K562 (cell line): ENCODE measurements around the gene PRKCB. TPM values are rescaled to one million over a fixed set of nuclear protein-coding genes. Genes with fewer than 3 reads are reported as not detected.

ENCODE experiments used
- BHLHE40 ChIP-seq: IDR thresholded peaks from 2 replicates; pipeline ENCODE4 v1.6.1; 2011; ENCODE audit warnings: low read length, improper control_type of control experiment
- EGR1 ChIP-seq: fragments of 450-650 bp; conservative IDR thresholded peaks from 2 replicates; pipeline ENCODE4 v1.6.1; 2017; ENCODE audit warnings: mild to moderate bottlenecking
- HMG20B ChIP-seq: fragments of 250-450 bp; sonication (Bioruptor Pico); IDR thresholded peaks from 2 replicates; pipeline ENCODE4 v1.5.0; 2021; ENCODE audit warnings: mild to moderate bottlenecking
- JUND ChIP-seq, 2 experiments: IDR thresholded peaks; 2 replicates in 1 of 2; 3 replicates in 1 of 2; pipeline ENCODE4 v1.6.1; 2011; ENCODE audit warnings: borderline replicate concordance in 2 of 2, low read depth in 2 of 2, low read length in 2 of 2, improper control_type of control experiment in 1 of 2, missing biosample characterization in 1 of 2, missing genetic modification characterization in 1 of 2, missing genetic modification reagents in 1 of 2
- LARP7 ChIP-seq: fragments of 450-650 bp; IDR thresholded peaks from 2 replicates; pipeline ENCODE4 v1.6.1; 2016
- MAFF ChIP-seq: IDR thresholded peaks from 2 replicates; pipeline ENCODE4 v1.6.1; 2012; ENCODE audit warnings: low read length, improper control_type of control experiment
- MTA2 ChIP-seq: fragments of 450-650 bp; IDR thresholded peaks from 2 replicates; pipeline ENCODE4 v1.6.1; 2016; ENCODE audit warnings: low read depth
- NEUROD1 ChIP-seq: fragments of 150-350 bp; IDR thresholded peaks from 2 replicates; pipeline ENCODE4 v1.6.1; 2014; ENCODE audit warnings: borderline replicate concordance, low read length, low read depth; ENCODE audit not compliant: partially characterized antibody
- POLR3G ChIP-seq: IDR thresholded peaks from 2 replicates; pipeline ENCODE4 v1.6.1; 2011; ENCODE audit not compliant: insufficient read length, insufficient replicate concordance; ENCODE audit errors: extremely low read depth
- STAG1 ChIP-seq: sonication (generic); formaldehyde crosslinking; IDR thresholded peaks from 2 replicates; pipeline ENCODE4 v1.5.0; 2020; ENCODE audit warnings: missing genetic modification reagents, borderline replicate concordance
- TBP ChIP-seq: optimal IDR thresholded peaks from 2 replicates; pipeline ENCODE3; 2011; ENCODE audit warnings: low read depth, low read length, improper control_type of control experiment
- ZNF184 ChIP-seq: sonication (generic); formaldehyde crosslinking; IDR thresholded peaks from 2 replicates; pipeline ENCODE4 v1.5.0; 2020; ENCODE audit warnings: missing genetic modification reagents
- ZNF717 ChIP-seq: fragments of 250-450 bp; sonication (Bioruptor Pico); IDR thresholded peaks from 2 replicates; pipeline ENCODE4 v1.5.0; 2021
- polyA plus RNA-seq, 8 experiments: library from polyadenylated mRNA; depleted of rRNA in 4 of 8; stranded (reverse) in 5 of 8; unstranded in 3 of 8; fragments of >200 nt; fragmentation: Nextera tagmentation in 2 of 8; fragmentation: Illumina TruSeq in 1 of 8; extraction: Ambion mirVana in 2 of 8; extraction: Trizol in 1 of 8; gene quantifications; 2 replicates each; pipeline versions ENCODE4 v1.2.1 to v1.2.3, GENCODE V29; 2011 to 2014; ENCODE audit warnings: inconsistent platforms in 1 of 8, missing spikeins in 1 of 8
- total RNA-seq, 7 experiments: library from RNA; depleted of rRNA in 6 of 7; stranded (reverse); fragments of >200 nt in 6 of 7; fragmentation: Illumina TruSeq in 2 of 7; extraction: Trizol in 2 of 7; gene quantifications; 2 replicates each; pipeline versions ENCODE4 v1.2.1 to v1.2.3, GENCODE V29; 2011 to 2021; ENCODE audit warnings: low replicate concordance in 1 of 7
- TF ChIP-seq, protein P1 (sequence below): fragments of 450-650 bp; IDR thresholded peaks from 2 replicates; pipeline ENCODE4 v1.6.1; 2016; ENCODE audit warnings: mild to moderate bottlenecking
- TF ChIP-seq, protein P2 (sequence below): fragments of 250-450 bp; sonication (Bioruptor Pico); IDR thresholded peaks from 2 replicates; pipeline ENCODE4 v1.5.1; 2021; ENCODE audit warnings: mild to moderate bottlenecking
- TF ChIP-seq, protein P3 (sequence below): fragments of 150-350 bp; conservative IDR thresholded peaks from 2 replicates; pipeline ENCODE4 v1.6.1; 2014; ENCODE audit warnings: low read length
- TF ChIP-seq, protein P4 (sequence below): fragments of 250-450 bp; sonication (Bioruptor Pico); IDR thresholded peaks from 2 replicates; pipeline ENCODE4 v1.8.0; 2022; ENCODE audit warnings: moderate library complexity, mild to moderate bottlenecking, inconsistent platforms
- TF ChIP-seq, protein P5 (sequence below): sonication (generic); formaldehyde crosslinking; IDR thresholded peaks from 2 replicates; pipeline ENCODE4 v1.8.0; 2022; ENCODE audit warnings: missing genetic modification reagents, mild to moderate bottlenecking, borderline replicate concordance

Gene PRKCB
- total and polyA plus RNA-seq, 9 of the 15 experiments (the other 6 are each of a cell fraction or from before 2014, with no cell fraction given): 49.9 to 276 (median 148) TPM

DNA sequence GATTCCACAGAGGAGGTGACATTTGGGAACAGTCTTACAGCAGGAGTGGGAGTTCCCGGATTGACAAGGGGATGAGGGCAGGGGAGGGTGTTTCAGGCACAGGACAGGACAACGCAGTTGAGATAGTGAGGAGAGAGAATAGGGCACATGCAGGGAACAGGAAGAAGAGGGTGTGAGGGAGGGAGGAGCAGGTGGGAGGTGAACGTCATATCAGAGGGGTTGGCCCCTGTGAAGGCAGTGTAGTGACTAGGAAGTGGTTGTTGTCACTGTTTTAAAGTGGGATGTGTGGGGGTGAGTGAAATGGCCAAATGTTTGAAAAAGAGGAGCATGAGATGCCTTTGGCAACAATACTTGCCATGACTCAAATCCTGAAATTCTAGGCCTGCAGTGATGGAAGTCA, 12.2 kb downstream of the PRKCB start (continued):
- TF ChIP-seq, protein P1, sequence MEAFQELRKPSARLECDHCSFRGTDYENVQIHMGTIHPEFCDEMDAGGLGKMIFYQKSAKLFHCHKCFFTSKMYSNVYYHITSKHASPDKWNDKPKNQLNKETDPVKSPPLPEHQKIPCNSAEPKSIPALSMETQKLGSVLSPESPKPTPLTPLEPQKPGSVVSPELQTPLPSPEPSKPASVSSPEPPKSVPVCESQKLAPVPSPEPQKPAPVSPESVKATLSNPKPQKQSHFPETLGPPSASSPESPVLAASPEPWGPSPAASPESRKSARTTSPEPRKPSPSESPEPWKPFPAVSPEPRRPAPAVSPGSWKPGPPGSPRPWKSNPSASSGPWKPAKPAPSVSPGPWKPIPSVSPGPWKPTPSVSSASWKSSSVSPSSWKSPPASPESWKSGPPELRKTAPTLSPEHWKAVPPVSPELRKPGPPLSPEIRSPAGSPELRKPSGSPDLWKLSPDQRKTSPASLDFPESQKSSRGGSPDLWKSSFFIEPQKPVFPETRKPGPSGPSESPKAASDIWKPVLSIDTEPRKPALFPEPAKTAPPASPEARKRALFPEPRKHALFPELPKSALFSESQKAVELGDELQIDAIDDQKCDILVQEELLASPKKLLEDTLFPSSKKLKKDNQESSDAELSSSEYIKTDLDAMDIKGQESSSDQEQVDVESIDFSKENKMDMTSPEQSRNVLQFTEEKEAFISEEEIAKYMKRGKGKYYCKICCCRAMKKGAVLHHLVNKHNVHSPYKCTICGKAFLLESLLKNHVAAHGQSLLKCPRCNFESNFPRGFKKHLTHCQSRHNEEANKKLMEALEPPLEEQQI: no peak
- TF ChIP-seq JUND (IDR thresholded peaks at IDR 0.05; ENCODE audit: borderline replicate concordance, low read depth, low read length): peak; percentile 26; the same call in 1 of the 2 replicates
- no peak for TF ChIP-seq JUND (tag; IDR thresholded peaks at IDR 0.05; ENCODE audit: borderline replicate concordance, low read depth, low read length)
- TF ChIP-seq, protein P2, sequence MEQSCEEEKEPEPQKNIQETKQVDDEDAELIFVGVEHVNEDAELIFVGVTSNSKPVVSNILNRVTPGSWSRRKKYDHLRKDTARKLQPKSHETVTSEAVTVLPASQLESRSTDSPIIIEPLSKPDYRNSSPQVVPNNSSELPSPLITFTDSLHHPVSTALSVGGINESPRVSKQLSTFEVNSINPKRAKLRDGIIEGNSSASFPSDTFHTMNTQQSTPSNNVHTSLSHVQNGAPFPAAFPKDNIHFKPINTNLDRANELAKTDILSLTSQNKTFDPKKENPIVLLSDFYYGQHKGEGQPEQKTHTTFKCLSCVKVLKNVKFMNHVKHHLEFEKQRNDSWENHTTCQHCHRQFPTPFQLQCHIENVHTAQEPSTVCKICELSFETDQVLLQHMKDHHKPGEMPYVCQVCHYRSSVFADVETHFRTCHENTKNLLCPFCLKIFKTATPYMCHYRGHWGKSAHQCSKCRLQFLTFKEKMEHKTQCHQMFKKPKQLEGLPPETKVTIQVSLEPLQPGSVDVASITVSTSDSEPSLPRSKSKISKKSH: no peak
- no peak for TF ChIP-seq POLR3G
- TF ChIP-seq BHLHE40: peak; percentile 37
- TF ChIP-seq STAG1: no peak
- no peak for TF ChIP-seq HMG20B (CRISPR knock-in tag)
- TF ChIP-seq ZNF184 (CRISPR knock-in tag): no peak
- TF ChIP-seq ZNF717 (CRISPR knock-in tag): no peak
- TF ChIP-seq NEUROD1: no peak
- TF ChIP-seq LARP7: peak; percentile 82; the same call in 1 of the 2 replicates
- no peak for TF ChIP-seq TBP
- TF ChIP-seq, protein P3, sequence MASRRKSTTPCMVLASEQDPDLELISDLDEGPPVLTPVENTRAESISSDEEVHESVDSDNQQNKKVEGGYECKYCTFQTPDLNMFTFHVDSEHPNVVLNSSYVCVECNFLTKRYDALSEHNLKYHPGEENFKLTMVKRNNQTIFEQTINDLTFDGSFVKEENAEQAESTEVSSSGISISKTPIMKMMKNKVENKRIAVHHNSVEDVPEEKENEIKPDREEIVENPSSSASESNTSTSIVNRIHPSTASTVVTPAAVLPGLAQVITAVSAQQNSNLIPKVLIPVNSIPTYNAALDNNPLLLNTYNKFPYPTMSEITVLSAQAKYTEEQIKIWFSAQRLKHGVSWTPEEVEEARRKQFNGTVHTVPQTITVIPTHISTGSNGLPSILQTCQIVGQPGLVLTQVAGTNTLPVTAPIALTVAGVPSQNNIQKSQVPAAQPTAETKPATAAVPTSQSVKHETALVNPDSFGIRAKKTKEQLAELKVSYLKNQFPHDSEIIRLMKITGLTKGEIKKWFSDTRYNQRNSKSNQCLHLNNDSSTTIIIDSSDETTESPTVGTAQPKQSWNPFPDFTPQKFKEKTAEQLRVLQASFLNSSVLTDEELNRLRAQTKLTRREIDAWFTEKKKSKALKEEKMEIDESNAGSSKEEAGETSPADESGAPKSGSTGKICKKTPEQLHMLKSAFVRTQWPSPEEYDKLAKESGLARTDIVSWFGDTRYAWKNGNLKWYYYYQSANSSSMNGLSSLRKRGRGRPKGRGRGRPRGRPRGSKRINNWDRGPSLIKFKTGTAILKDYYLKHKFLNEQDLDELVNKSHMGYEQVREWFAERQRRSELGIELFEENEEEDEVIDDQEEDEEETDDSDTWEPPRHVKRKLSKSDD: no peak
- TF ChIP-seq, protein P4, sequence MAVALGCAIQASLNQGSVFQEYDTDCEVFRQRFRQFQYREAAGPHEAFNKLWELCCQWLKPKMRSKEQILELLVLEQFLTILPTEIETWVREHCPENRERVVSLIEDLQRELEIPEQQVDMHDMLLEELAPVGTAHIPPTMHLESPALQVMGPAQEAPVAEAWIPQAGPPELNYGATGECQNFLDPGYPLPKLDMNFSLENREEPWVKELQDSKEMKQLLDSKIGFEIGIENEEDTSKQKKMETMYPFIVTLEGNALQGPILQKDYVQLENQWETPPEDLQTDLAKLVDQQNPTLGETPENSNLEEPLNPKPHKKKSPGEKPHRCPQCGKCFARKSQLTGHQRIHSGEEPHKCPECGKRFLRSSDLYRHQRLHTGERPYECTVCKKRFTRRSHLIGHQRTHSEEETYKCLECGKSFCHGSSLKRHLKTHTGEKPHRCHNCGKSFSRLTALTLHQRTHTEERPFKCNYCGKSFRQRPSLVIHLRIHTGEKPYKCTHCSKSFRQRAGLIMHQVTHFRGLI (CRISPR knock-in tag): no peak
- no peak for TF ChIP-seq MAFF
- TF ChIP-seq MTA2: no peak
- peak; percentile 64 for TF ChIP-seq EGR1
- TF ChIP-seq, protein P5, sequence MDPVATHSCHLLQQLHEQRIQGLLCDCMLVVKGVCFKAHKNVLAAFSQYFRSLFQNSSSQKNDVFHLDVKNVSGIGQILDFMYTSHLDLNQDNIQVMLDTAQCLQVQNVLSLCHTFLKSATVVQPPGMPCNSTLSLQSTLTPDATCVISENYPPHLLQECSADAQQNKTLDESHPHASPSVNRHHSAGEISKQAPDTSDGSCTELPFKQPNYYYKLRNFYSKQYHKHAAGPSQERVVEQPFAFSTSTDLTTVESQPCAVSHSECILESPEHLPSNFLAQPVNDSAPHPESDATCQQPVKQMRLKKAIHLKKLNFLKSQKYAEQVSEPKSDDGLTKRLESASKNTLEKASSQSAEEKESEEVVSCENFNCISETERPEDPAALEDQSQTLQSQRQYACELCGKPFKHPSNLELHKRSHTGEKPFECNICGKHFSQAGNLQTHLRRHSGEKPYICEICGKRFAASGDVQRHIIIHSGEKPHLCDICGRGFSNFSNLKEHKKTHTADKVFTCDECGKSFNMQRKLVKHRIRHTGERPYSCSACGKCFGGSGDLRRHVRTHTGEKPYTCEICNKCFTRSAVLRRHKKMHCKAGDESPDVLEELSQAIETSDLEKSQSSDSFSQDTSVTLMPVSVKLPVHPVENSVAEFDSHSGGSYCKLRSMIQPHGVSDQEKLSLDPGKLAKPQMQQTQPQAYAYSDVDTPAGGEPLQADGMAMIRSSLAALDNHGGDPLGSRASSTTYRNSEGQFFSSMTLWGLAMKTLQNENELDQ (CRISPR knock-in tag): no peak
